GM18951 (cell line): ENCODE data around the gene PPP5C.
"Not testable (repeated sequence)": the region's sequence is repeated elsewhere in the genome, so short reads cannot be mapped to it uniquely, and the experiment has no call there.

Experiments
- POLR2A ChIP-seq: IDR thresholded peaks from 4 replicates; pipeline ENCODE4 v1.6.1; 2011; ENCODE audit warnings: mild to moderate bottlenecking; ENCODE audit not compliant: insufficient read length, insufficient read depth; ENCODE audit errors: extremely low read depth
- in situ Hi-C: fragments of 300-500 bp; cut with MboI; formaldehyde crosslinking; loops from one replicate; pipeline ENCODE4 v1.12.0; 2022; ENCODE audit warnings: low sequenced_read_pairs, mixed read lengths, inconsistent platforms; ENCODE audit not compliant: unreplicated experiment

Gene PPP5C

GRCh38 chr19:46420056-46420455, 73.2 kb downstream of the PPP5C start:
- no peak for TF ChIP-seq POLR2A
- in situ Hi-C loops, result no loop called here

GRCh38 chr19:46422344-46422743, 75.5 kb downstream of the PPP5C start:
- in situ Hi-C loops, result no loop called here
- TF ChIP-seq POLR2A, result no peak

GRCh38 chr19:46423188-46423587, 76.3 kb downstream of the PPP5C start:
- in situ Hi-C loops, result no loop called here
- no peak for TF ChIP-seq POLR2A

- no peak for TF ChIP-seq POLR2A
- in situ Hi-C loops, result no loop called here
Measured at GRCh38 chr19:46426035-46426505, 79.2 kb downstream of the PPP5C start.

GRCh38 chr19:46426506-46427162, 79.7 kb downstream of the PPP5C start:
- TF ChIP-seq POLR2A, result no peak
- in situ Hi-C loops, result no loop called here

- no peak for TF ChIP-seq POLR2A
- in situ Hi-C loops, result no loop called here
Measured at GRCh38 chr19:46427518-46428045, 80.7 kb downstream of the PPP5C start.

- no peak for TF ChIP-seq POLR2A
- in situ Hi-C loops, result no loop called here
Measured at GRCh38 chr19:46428239-46429135, 81.6 kb downstream of the PPP5C start, which contains the start of gene PNMA8C. Gene PNMA8C (minus strand): TSS chr19:46428936. CDS start chr19:46428359, 577 bp downstream.

- in situ Hi-C loops, result no loop called here
- no peak for TF ChIP-seq POLR2A
Measured at GRCh38 chr19:46429999-46430398, 83.1 kb downstream of the PPP5C start.

- no peak for TF ChIP-seq POLR2A
- in situ Hi-C loops, result no loop called here
Measured at GRCh38 chr19:46431824-46432223, 84.9 kb downstream of the PPP5C start.

GRCh38 chr19:46433470-46433869, 86.6 kb downstream of the PPP5C start:
- in situ Hi-C loops, result not testable (repeated sequence)

- in situ Hi-C loops, result no loop called here
- no peak for TF ChIP-seq POLR2A
Measured at GRCh38 chr19:46435009-46435408, 88.1 kb downstream of the PPP5C start.

- in situ Hi-C loops, result not testable (repeated sequence)
Measured at GRCh38 chr19:46435689-46436088, 88.8 kb downstream of the PPP5C start.
